Suppressor macrophage treated with lipopolysaccharide for 1 hour (primary cell): ENCODE measurements around the gene TMPRSS6.

Experiments used
- DNase-seq, 3 donors: peaks; one replicate each; pipeline ENCODE4 v3.0.0-alpha.2; 2020 to 2022

TMPRSS6 gene

DNA sequence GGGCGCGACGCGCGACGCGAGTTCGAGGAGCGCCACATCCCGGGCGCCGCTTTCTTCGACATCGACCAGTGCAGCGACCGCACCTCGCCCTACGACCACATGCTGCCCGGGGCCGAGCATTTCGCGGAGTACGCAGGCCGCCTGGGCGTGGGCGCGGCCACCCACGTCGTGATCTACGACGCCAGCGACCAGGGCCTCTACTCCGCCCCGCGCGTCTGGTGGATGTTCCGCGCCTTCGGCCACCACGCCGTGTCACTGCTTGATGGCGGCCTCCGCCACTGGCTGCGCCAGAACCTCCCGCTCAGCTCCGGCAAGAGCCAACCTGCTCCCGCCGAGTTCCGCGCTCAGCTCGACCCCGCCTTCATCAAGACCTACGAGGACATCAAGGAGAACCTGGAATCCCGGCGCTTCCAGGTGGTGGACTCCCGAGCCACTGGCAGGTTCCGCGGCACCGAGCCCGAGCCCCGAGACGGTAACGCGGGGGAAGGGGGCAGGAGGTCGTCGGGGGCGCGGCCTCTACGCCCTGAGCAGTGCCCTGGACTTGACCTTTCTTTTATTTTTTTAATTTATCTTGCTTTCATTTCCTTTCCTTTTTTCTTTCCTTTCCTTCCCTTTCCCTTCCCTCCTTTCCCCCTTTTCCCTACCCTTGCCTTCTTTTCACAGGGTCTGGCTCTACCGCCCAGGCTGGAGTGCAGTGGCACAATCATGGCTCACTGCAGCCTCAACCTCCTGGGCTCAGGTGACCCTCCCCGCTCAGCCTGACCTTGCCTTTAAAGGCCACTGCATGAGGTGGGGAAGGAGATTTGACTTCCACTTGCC lies 85.0 kb downstream of the TMPRSS6 start:
- DNase-seq: no peak

DNA sequence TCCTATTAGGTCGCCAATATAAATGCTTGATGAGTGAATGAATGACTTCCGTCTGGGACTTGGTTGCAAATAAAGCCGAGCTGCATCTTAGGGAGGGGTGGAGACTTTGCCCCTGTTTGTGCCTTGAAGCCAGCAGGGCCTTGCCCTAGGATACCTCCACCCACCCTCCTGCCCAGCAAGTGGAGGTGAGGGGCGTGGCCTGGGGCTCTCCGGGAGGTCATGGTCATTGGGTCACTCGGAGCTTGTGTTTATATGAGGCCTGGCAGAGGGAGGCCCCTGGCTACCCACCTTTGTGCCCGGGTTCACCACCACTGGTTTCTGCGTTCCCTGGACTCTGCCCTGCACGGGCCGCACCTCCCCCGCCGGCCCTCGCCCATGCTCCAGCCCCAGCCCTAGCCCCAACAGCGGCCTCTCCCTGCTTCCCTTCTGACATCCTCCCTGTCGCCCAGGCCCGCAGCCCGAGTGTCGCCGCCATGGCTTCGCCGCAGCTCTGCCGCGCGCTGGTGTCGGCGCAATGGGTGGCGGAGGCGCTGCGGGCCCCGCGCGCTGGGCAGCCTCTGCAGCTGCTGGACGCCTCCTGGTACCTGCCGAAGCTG lies 85.7 kb downstream of the TMPRSS6 start:
- no peak for DNase-seq

DNA sequence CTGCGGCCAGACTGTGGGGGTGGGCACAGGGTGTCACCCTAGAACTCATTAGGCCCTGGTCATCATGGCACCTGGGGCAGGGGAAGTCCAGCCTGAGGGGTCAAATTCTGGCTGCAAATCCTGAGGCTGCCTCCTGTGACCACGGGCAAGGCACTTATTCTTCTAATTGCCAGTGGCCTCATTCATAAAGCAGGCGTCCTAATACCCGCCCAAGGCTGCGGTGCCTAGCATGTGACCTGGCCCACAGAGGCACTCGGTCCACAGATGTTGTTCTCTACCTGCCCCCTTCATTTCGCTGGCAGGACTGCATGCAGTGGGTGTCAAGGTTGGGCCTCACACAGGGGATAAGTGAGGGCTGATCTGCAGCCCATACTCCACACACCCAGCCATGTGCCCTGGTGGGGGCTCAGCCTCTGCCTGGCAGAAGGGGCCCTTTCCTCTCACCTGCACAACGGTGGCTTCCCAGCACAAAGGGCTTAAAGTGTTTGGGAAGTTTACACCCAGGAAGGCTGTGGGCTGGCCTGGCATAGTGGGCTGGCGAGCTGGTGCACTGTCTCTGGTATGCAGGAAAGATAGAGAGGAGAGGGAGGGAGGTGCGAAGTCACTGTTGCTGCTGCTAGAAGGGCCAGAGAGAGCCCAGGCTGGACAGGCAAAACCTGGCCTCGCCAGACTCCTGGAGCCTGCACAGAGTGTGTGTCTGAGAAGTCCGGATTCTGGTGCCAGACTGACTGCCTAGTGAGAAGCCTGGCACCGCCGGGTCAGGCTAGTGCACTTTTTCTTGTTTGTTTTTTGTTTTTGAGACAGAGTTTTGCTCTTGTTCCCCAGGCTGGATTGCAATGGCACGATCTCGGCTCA lies 86.8 kb downstream of the TMPRSS6 start:
- no peak for DNase-seq

DNA sequence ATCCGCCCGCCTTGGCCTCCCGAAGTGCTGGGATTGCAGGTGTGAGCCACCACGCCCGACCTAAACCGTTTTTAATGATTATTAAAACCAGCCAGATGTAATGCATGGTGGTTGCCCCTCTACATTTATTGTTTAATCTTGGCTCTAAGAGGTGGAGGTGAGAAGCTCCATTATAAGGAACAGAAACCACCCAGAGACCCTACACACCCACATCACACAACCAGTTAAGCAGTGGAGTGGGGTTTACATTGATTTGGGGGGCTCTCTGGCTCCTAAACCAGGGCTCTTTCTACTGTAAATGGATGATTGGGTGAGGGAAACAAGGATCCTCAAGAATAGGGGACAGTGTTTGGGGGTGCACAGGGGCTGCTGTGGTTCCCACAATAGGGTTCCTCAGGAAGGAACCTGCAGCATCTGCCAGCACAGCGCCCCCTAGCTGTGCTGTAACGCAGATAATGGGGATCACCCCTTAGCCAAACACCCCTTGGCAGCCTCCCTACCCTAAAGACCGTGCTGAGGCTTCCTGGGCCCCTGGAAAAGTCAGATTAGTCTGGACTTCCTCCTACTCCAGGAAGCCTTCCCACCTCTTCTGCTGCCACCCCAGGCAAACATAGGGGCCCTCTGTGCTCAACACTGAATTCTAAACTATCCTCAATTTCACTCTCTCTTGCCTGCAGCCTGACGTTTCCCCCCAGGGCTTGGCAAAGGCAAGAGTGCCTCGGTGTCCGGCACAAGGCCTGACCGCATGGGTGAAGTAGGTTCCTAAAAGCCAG lies 87.6 kb downstream of the TMPRSS6 start:
- DNase-seq: peak; percentile 77 to 92 (median 83)

DNA sequence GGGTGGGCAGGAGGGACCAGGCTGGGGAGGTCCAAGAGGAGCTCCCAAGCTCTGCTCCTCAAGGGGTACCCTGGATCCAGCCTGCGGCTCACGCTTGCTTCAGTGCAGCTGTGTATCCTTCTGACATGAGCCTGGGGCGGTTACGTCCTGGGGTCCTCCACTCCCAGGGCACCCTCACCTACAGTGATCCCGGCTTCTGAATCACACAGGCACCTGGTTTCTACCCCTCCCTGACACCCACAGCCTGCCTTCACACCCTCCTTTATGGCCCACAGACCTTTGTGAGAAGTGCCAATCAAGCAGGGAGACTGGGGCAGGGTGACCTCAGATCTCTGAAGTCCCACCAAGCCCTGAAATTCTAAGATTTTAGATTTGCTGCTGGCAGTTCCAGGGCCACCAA lies 88.5 kb downstream of the TMPRSS6 start:
- DNase-seq: no peak

DNA sequence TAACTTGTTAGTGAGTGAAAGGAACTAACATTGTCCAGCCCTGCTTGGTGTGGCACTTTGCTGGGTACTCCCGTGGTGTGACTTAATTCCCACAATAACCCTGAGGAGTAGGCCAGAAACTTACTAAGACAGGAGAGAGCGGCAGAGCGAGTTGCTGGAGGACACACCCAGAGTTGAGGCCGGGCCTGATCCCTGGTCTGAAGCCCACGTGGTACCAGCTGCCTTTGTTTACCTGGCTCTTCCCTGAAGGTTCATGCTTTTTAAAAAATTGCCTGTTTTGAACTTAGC lies 89.4 kb downstream of the TMPRSS6 start:
- DNase-seq: peak; percentile 39 to 43 (median 42)

DNA sequence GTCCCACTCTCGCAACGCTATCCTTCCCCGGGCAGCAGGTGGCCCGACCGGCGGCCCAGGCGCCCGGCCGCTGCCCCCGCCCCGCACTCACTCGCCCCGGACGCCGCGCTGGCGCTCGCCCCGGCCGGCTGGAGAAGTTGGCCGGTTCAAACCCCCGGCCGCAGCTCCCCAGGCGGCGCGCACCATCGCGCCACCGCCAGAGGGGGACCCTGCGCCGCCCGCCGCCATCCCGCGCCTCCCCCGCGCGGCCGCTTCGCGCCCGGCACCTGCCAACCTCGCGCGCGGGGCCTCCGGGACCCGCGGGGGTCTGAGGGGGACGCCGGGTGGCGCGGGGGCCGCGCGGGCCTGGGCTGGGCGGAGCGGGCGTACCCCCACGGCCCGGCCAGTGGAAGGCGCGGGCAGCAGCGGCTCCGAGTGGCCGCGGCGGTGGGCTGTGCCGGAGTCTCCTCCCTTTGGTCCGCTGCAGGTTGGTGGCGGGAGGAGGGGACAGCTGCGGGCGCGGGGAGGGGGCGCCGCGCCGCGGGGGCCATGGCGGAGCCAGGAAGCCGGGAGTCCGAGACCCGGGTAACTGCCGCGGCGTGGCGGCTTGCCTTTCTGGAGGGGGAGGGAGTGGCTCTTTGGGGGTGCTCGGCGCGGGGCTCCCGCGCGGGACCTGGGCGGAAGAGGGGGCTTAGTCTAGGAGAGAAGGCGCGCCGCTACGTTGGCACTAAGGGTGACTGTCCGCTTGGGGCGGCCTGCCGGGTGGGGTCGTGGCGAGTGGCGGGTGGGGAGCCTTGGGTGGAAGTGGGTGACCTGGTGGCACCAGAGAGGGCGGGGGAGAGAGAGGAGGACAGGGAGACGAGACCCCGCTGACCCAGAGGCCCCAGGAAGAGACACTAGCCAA lies 90.0 kb downstream of the TMPRSS6 start, which contains the start of the genes MPST and TST:
MPST (plus strand) TSS at position 434 of the 883 bp plus-strand sequence; CDS start at position 529, 95 bp downstream.
TST (minus strand) TSS at position 139 of the 883 bp plus-strand sequence. CDS start 715 bp downstream, outside the sequence.
- peak; percentile 76 to 91 (median 81) for DNase-seq

DNA sequence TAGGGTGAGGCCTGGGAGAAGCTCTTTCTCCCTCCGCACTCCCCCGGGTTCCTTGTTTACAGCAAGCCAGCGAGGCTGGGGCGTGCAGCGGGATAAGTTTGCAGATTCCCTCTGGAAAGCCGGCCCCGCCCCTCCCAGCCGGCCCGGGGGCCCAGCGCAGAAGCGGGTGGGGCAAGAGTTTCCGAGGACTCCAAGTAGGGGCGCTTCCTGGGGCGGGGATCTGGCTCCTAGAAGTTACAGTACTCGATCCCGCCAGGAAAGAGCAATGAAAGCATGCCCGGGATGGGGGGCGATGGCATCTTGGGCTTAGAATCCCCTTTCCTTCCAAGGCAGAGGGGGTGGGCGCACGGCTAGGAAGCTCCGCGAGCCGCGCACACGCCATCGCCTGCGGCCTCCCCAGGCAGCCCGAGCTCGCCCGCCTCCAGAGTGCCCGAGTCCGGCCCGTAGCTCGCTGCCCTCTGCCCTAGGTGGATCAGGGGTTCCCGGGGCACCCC lies 90.7 kb downstream of the TMPRSS6 start:
- peak in 2 of 3 donors; percentile 20 to 48 for DNase-seq

DNA sequence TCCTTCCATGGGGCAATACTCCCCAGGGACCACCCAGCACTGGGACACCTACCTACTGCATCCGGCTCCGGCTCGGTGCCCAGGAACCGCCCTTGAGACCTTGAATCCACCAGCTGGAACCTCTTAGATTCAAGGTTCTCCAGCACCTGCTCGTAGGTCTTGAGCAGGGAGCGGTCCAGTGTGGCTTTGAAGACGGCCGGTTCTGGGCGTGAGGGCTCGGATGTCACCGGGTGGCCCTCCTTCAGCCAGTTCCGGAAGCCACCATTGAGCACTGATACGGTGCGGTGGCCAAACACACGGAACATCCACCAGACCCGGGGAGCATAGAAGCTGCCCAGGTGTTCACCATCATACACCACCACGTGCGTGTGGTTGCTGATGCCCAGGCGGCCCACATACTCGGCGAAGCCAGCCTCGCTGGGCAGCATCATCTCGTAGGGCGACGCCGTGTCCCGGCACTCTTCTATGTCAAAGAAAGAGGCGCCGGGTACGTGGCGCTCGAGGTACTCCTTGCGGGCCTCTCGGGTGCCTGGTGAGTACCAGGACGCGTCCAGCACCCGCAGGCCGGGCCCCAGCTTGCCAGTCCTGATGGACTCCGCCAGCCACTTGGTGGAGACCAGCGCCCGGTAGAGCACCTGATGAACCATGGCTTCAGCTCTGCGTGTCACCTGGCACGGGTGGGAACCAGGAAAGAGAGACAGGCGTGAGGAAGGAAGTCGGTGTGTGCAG lies 91.3 kb downstream of the TMPRSS6 start:
- DNase-seq: no peak

DNA sequence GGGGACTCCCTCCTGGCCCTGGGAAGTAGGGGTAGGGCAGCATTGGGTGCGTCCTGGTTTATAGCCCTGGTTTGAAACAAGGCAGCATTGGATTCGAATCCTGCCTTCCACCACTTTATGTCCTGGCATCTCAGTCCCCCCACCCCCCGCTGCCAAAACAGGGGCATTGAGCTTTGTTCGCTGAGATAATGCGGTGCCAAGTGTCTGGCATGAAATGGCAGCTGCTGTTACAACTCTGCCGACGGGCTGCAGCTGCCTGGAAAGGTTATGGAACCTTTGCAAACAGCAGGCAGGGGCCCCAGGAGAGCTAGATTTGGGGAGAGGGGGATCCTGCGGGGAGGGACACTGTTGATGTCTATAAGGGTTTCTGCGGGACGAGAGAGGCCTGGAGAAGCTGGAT lies 92.2 kb downstream of the TMPRSS6 start:
- DNase-seq: no peak

DNA sequence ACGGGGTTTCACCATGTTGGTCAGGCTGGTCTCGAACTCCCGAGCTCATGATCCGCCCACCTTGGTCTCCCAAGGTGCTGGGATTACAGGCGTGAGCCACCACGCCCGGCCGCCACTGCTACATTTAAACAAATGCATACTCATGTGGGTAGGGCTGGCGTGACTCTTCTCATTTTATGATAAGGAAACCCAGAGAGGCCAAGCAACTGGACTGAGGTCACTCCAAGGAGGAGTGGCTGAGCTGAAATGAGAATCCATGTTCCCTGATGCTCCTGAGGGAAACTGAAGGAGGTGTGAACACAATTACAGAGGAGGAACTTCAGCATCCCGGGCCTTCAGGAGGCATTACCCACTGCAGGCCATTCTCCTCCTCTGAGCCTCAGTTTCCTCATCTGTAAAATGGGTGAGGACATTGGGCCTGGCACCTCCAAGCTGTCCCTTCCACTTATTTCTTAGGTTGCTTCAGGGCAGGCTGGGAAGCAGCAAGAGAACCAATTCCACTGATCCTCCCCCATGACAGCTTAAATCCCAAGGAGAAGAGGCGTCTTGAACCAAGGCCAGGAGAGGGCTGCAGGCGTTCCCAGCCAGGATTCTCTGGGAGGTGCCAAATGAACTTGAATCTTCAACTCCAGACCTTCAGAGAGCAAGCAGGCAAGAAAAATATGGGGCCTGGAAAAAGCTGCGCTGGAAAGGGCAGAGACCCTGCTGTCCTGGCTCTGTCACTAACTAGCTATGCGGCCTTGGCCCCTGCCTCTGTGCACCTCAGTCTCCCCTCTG lies 93.2 kb downstream of the TMPRSS6 start:
- no peak for DNase-seq

DNA sequence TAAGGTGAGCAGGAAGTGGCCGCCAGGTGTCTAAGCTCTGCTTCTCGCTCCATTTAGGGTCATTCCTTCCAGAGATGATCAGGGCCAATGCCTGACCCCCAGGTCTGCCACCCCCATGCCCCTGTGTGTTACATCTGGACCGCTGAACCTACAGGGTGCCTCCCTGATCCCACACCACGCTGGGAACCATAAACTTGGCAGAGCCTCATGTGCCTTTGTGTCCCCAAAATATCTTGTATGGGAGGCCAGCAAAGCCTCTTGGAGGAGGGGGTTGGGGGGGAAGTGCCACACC lies 94.0 kb downstream of the TMPRSS6 start:
- DNase-seq: no peak
